Fibroblast of lung (primary cell): ENCODE results near the gene CCDC97. TPM values are rescaled to one million over a fixed set of nuclear protein-coding genes. Genes with fewer than 3 reads are reported as not detected.

ENCODE experiments used
- DNase-seq, 2 donors: peaks; one replicate each; pipeline versions ENCODE4 v3.0.0 to v3.0.0-alpha.2; 2010; ENCODE audit warnings: low read depth in 2 of 2
- H2AFZ ChIP-seq: 2 replicates; pipeline ENCODE4 v1.5.1; 2012; ENCODE audit warnings: low read length, control low read depth, inconsistent platforms
- H3K27ac ChIP-seq: 2 replicates; pipeline ENCODE4 v1.5.1; 2011; ENCODE audit warnings: low read length, control low read depth; ENCODE audit not compliant: insufficient read depth
- H3K27me3 ChIP-seq: 2 replicates; pipeline ENCODE4 v1.5.1; 2011; ENCODE audit warnings: mild to moderate bottlenecking, low read length; ENCODE audit not compliant: control insufficient read depth, insufficient read depth
- H3K36me3 ChIP-seq: 2 replicates; pipeline ENCODE4 v1.5.1; 2011; ENCODE audit warnings: low read length; ENCODE audit not compliant: control insufficient read depth, insufficient read depth
- H3K4me1 ChIP-seq: 2 replicates; pipeline ENCODE4 v1.5.1; 2011; ENCODE audit warnings: low read length; ENCODE audit not compliant: control insufficient read depth, insufficient read depth; ENCODE audit errors: extremely low read depth
- H3K4me2 ChIP-seq: 2 replicates; pipeline ENCODE4 v1.5.1; 2011; ENCODE audit warnings: low read length, control low read depth; ENCODE audit not compliant: insufficient read depth; ENCODE audit errors: extremely low read depth
- H3K4me3 ChIP-seq, 4 experiments: fragments of 200-600 bp in 1 of 4; sonication (generic) in 1 of 4; replicated peaks in 1 of 4; 2 replicates each; pipeline ENCODE4 v1.5.1; 2011 to 2016; ENCODE audit warnings: low read length in 4 of 4, low read depth in 3 of 4, mild to moderate bottlenecking in 3 of 4, control low read depth in 2 of 4, inconsistent platforms in 1 of 4, mixed read lengths in 1 of 4; ENCODE audit not compliant: insufficient read depth in 1 of 4; ENCODE audit errors: control extremely low read depth in 1 of 4
- H3K79me2 ChIP-seq: 2 replicates; pipeline ENCODE4 v1.5.1; 2012; ENCODE audit warnings: mild to moderate bottlenecking, low read length, inconsistent platforms; ENCODE audit not compliant: control insufficient read depth, insufficient read depth
- H3K9ac ChIP-seq: 2 replicates; pipeline ENCODE4 v1.5.1; 2011; ENCODE audit warnings: mild to moderate bottlenecking, low read length, control low read depth; ENCODE audit not compliant: insufficient read depth
- H3K9me3 ChIP-seq: 2 replicates; pipeline ENCODE4 v1.5.1; 2012; ENCODE audit warnings: low read depth, low read length; ENCODE audit not compliant: control insufficient read depth, insufficient read depth
- H4K20me1 ChIP-seq: 2 replicates; pipeline ENCODE4 v1.5.1; 2011; ENCODE audit warnings: low read length; ENCODE audit not compliant: control insufficient read depth, insufficient read depth; ENCODE audit errors: extremely low read depth
- EZH2 ChIP-seq: IDR thresholded peaks from 2 replicates; pipeline ENCODE4 v1.5.1; 2012; ENCODE audit warnings: low read length, control low read depth, mild to moderate bottlenecking; ENCODE audit errors: missing control alignments
- polyA plus RNA-seq, 2 donors: library from polyadenylated mRNA; depleted of rRNA in 1 of 2; stranded (reverse) in 1 of 2; unstranded in 1 of 2; fragments of >200 nt; gene quantifications; 2 replicates each; pipeline ENCODE4 v1.2.1, GENCODE V29; 2011 to 2012; ENCODE audit warnings: missing spikeins in 1 of 2
- total RNA-seq: library from RNA; depleted of rRNA; stranded (reverse); fragments of >200 nt; gene quantifications from 2 replicates; pipeline ENCODE4 v1.2.1, GENCODE V29; 2014
- TF ChIP-seq, protein P1 (sequence below), 2 donors: IDR thresholded peaks in 1 of 2; conservative IDR thresholded peaks in 1 of 2; 1 replicate in 1 of 2; 2 replicates in 1 of 2; pipeline ENCODE4 v1.5.1; 2011 to 2012; ENCODE audit warnings: low read length in 2 of 2, control low read depth in 1 of 2, inconsistent platforms in 1 of 2, low read depth in 1 of 2, mild to moderate bottlenecking in 1 of 2

Gene CCDC97
- total and polyA plus RNA-seq, 2 donors (not counting 1 experiment from before 2014, with no cell fraction given): 6.3 to 7.8 TPM

DNA sequence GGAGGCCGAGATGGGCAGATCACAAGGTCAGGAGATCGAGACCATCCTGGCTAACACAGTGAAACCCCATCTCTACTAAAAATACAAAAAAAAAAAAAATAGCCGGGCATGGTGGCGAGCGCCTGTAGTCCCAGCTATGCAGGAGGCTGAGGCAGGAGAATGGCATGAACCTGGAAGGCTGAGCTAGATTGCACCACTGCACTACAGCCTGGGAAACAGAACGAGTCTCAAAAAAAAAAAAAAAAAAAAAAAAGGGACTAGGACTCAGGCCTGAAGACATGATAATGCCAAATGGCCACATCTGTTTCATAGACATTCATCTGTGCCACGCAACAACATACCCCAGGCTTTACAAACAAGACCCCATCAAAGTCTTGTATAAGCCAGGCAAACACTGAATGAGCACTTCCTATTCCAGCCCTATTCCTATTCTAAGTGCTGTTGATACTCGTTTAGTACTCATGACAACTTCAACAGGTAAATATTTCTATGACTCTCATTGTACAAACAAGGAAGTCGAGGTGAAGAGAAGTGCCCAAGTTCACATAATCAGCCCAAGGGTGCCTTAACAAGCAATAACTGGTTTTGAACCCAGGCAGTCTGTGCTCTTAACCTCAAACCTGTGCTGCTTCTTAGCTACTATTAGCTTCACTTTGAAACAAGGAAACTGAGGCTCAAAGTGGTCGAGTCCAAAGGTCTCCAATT is 52.3 kb downstream of the CCDC97 start:
- H2AFZ ChIP-seq: no peak overlapping the region
- no peak overlapping the region for H3K27ac ChIP-seq
- H3K4me1 ChIP-seq: peaks cover 2% of the 10 kb centered on the region
- H3K4me2 ChIP-seq: no peak overlapping the region
- TF ChIP-seq EZH2: no peak
- TF ChIP-seq, protein P1, sequence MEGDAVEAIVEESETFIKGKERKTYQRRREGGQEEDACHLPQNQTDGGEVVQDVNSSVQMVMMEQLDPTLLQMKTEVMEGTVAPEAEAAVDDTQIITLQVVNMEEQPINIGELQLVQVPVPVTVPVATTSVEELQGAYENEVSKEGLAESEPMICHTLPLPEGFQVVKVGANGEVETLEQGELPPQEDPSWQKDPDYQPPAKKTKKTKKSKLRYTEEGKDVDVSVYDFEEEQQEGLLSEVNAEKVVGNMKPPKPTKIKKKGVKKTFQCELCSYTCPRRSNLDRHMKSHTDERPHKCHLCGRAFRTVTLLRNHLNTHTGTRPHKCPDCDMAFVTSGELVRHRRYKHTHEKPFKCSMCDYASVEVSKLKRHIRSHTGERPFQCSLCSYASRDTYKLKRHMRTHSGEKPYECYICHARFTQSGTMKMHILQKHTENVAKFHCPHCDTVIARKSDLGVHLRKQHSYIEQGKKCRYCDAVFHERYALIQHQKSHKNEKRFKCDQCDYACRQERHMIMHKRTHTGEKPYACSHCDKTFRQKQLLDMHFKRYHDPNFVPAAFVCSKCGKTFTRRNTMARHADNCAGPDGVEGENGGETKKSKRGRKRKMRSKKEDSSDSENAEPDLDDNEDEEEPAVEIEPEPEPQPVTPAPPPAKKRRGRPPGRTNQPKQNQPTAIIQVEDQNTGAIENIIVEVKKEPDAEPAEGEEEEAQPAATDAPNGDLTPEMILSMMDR (conservative IDR thresholded peaks at IDR 0.05 in 1 of 2, IDR thresholded peaks at IDR 0.05 in 1 of 2; ENCODE audit: low read depth in 1 of 2, low read length in 2 of 2): no peak
- H3K27me3 ChIP-seq: no peaks in the 10 kb centered on the region
- no peaks in the 10 kb centered on the region for H3K9me3 ChIP-seq
- H4K20me1 ChIP-seq: no peaks in the 10 kb centered on the region
- no peaks in the 10 kb centered on the region for H3K36me3 ChIP-seq
- no peak overlapping the region for H3K4me3 ChIP-seq
- H3K9ac ChIP-seq: no peak overlapping the region
- DNase-seq: no peak
- peaks cover 13% of the 10 kb centered on the region for H3K79me2 ChIP-seq

DNA sequence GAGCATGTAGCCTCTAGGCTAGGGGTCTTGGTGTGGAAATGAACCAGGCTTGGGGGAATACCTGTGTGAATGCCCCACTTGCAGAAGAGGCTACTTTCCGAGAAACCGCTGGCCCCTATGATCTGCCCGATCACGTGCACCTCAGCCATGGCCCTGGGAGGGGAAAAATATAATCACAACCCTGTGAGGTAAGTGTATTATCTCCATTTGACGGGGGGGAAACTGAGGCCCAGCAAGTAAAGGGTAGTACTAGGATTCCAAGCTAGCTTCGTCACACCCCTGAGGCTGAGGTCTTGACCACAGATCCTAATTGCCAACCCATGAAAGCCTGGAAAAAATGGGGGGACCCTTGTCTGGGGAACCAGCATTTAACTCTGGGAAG is 53.4 kb downstream of the CCDC97 start:
- H3K36me3 ChIP-seq: no peaks in the 10 kb centered on the region
- no peak for DNase-seq
- H3K27ac ChIP-seq: peak overlapping the region; percentile 100
- H3K4me3 ChIP-seq: peak overlapping the region; percentile 87 to 98 (median 92)
- H3K4me1 ChIP-seq: peaks cover 11% of the 10 kb centered on the region
- peak overlapping the region; percentile 85 for H2AFZ ChIP-seq
- TF ChIP-seq EZH2: no peak
- TF ChIP-seq, protein P1 (conservative IDR thresholded peaks at IDR 0.05 in 1 of 2, IDR thresholded peaks at IDR 0.05 in 1 of 2; ENCODE audit: low read depth in 1 of 2, low read length in 2 of 2): no peak
- H3K9ac ChIP-seq: peak overlapping the region; percentile 100
- peak overlapping the region; percentile 95 for H3K4me2 ChIP-seq
- no peaks in the 10 kb centered on the region for H3K9me3 ChIP-seq
- no peaks in the 10 kb centered on the region for H4K20me1 ChIP-seq
- H3K79me2 ChIP-seq: peaks cover 13% of the 10 kb centered on the region
- no peaks in the 10 kb centered on the region for H3K27me3 ChIP-seq

DNA sequence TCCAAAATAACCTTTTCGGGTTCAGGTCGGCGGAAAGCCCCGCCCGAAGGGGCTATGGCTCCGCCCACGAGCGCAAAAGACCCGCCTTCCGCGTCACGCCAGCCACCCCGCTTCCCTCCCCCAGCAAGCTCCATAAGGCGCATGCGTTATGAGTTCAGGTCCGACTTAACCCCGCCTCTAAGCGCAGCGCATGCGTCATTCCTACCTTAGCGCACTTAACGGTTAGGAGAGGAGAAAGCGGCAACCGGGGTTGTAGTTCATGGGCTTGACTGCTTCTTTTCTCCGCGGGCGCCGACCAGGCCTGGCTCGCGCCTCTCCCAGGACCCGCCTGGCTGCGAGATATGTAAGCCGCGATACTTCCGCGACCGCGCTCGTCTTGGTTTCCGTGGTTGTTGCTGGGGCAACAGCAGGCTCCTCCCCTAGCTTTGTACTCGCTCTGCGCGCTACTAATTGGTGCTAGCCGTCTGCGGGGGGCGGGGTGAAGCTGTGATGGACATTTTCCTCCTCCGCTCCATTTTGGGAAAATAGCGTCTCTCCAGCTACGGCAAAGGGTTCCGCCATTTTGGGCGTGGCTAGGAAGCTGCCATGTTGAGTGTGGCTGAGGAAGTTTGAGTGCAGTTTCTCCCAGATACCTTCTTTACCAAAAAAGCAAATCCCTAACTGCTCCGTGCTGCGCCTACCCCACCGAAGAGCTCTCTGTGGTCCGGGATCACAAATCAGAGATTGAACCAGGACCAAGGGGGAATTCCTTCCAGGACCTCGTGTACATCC is 54.0 kb downstream of the CCDC97 start, which contains the start of gene B9D2:
Gene B9D2 (minus strand): TSS at position 397 of the 771 bp plus-strand sequence. CDS start 630 bp downstream, outside the sequence.
- Histone ChIP-seq H3K4me3 (peak within 1 kb of the TSS; percentile 87 to 98 (median 92)), H4K20me1 (no peaks in the 10 kb centered on the region), H2AFZ (peak within 1 kb of the TSS; percentile 97), H3K4me1 (peaks cover 11% of the 10 kb centered on the region), H3K9ac (peak within 1 kb of the TSS; percentile 100), H3K9me3 (no peaks in the 10 kb centered on the region), H3K79me2 (peaks cover 14% of the 10 kb centered on the region), H3K27me3 (no peaks in the 10 kb centered on the region), H3K27ac (peak within 1 kb of the TSS; percentile 100), H3K36me3 (no peaks in the 10 kb centered on the region), H3K4me2 (peak within 1 kb of the TSS; percentile 95)
- peak; percentile 96 to 99 for DNase-seq
- TF ChIP-seq, protein P1 (conservative IDR thresholded peaks at IDR 0.05 in 1 of 2, IDR thresholded peaks at IDR 0.05 in 1 of 2; ENCODE audit: low read depth in 1 of 2, low read length in 2 of 2): no peak
- no peak for TF ChIP-seq EZH2
